AG08395 (cell line): Measurements from ENCODE around the gene SRA1.
A peak's percentile ranks its signal among the peaks of the same experiment; 100 is the strongest.

Source experiments
- DNase-seq: peaks from one replicate; pipeline ENCODE4 v3.0.0; 2012; ENCODE audit warnings: mixed read lengths, low spot score

SRA1 gene

GRCh38 chr5:140550147-140551079 lies 6.9 kb downstream of the SRA1 start:
- no peak for DNase-seq

- peak; percentile 16 for DNase-seq
Measured at GRCh38 chr5:140549237-140550144, 7.8 kb downstream of the SRA1 start.

- DNase-seq = no peak
Measured at GRCh38 chr5:140548791-140549190, 8.5 kb downstream of the SRA1 start.

GRCh38 chr5:140548300-140548688 lies 9.0 kb downstream of the SRA1 start:
- DNase-seq = no peak

GRCh38 chr5:140547508-140548299 lies 9.6 kb downstream of the SRA1 start, which contains the start of gene EIF4EBP3:
EIF4EBP3 (plus strand) TSS chr5:140547662; CDS start chr5:140547738, 76 bp downstream.
- peak; percentile 97 for DNase-seq

GRCh38 chr5:140546851-140547507 lies 10.3 kb downstream of the SRA1 start:
- DNase-seq = no peak

- no peak for DNase-seq
Measured at GRCh38 chr5:140545606-140546005, 11.7 kb downstream of the SRA1 start.

GRCh38 chr5:140544986-140545385 lies 12.3 kb downstream of the SRA1 start:
- no peak for DNase-seq

GRCh38 chr5:140542972-140543371 lies 14.3 kb downstream of the SRA1 start:
- no peak for DNase-seq

GRCh38 chr5:140540227-140540626 lies 17.0 kb downstream of the SRA1 start:
- DNase-seq = no peak

GRCh38 chr5:140524003-140524402 lies 33.3 kb downstream of the SRA1 start:
- DNase-seq = no peak

- no peak for DNase-seq
Measured at GRCh38 chr5:140513124-140513523, 44.1 kb downstream of the SRA1 start.

GRCh38 chr5:140509898-140510297 lies 47.4 kb downstream of the SRA1 start:
- DNase-seq = no peak

- no peak for DNase-seq
Measured at GRCh38 chr5:140502834-140503233, 54.4 kb downstream of the SRA1 start.
